IPS-NIHi7 (cell line): ENCODE data around the gene CHIC2.
"Not testable (repeated sequence)": the region's sequence is repeated elsewhere in the genome, so short reads cannot be mapped to it uniquely, and the experiment has no call there.

Experiments
- DNase-seq: peaks from one replicate; pipeline ENCODE4 v3.0.0; 2012; ENCODE audit warnings: mixed read lengths; ENCODE audit errors: extremely low spot score

Gene CHIC2

GRCh38 chr4:54064317-54065111 lies at the start of gene CHIC2:
TSS of gene CHIC2 (minus strand) at chr4:54064605. CDS start at chr4:54064300, 305 bp downstream.
- DNase-seq = peak; percentile 93

- DNase-seq = not testable (repeated sequence)
These were observed 48.8 kb upstream of the CHIC2 start for GRCh38 chr4:54113206-54113605.

GRCh38 chr4:54110019-54110416 lies 45.6 kb upstream of the CHIC2 start:
- DNase-seq = no peak

GRCh38 chr4:54109241-54110018 lies 45.0 kb upstream of the CHIC2 start:
- DNase-seq = no peak

GRCh38 chr4:54107951-54108748 lies 43.7 kb upstream of the CHIC2 start:
- DNase-seq = peak; percentile 29

- no peak for DNase-seq
These were observed 40.5 kb upstream of the CHIC2 start for GRCh38 chr4:54104907-54105306.

GRCh38 chr4:54103190-54103574 lies 38.8 kb upstream of the CHIC2 start:
- peak; percentile 23 for DNase-seq

- DNase-seq = no peak
These were observed 38.2 kb upstream of the CHIC2 start for GRCh38 chr4:54102531-54103106.

- DNase-seq = no peak
These were observed 37.0 kb upstream of the CHIC2 start for GRCh38 chr4:54101190-54102041.

- DNase-seq = no peak
These were observed 36.3 kb upstream of the CHIC2 start for GRCh38 chr4:54100595-54101189.

GRCh38 chr4:54099748-54100574 lies 35.6 kb upstream of the CHIC2 start, which contains the start of gene GSX2:
TSS of gene GSX2 (plus strand) at chr4:54100163. CDS start at chr4:54100345, 182 bp downstream.
- peak; percentile 33 for DNase-seq

- no peak for DNase-seq
These were observed 34.9 kb upstream of the CHIC2 start for GRCh38 chr4:54099287-54099747.

GRCh38 chr4:54098375-54098774 lies 34.0 kb upstream of the CHIC2 start:
- DNase-seq = no peak

- no peak for DNase-seq
These were observed 32.7 kb upstream of the CHIC2 start for GRCh38 chr4:54097152-54097551.

- DNase-seq = no peak
These were observed 32.0 kb upstream of the CHIC2 start for GRCh38 chr4:54096295-54096962.

- DNase-seq = no peak
These were observed 30.9 kb upstream of the CHIC2 start for GRCh38 chr4:54095110-54095825.

- no peak for DNase-seq
These were observed 30.0 kb upstream of the CHIC2 start for GRCh38 chr4:54094451-54094850.
